Stimulated activated CD4-positive, alpha-beta T cell treated with anti-CD3 and anti-CD28 coated beads, Interleukin-4, amount 100 ng/mL, for 48 hours (primary cell): ENCODE results near the gene CHP1.
"Not testable (repeated sequence)": the region's sequence is repeated elsewhere in the genome, so short reads cannot be mapped to it uniquely, and the experiment has no call there.

Experiments used
- DNase-seq, 2 donors: peaks; one replicate each; pipeline ENCODE4 v3.0.0-alpha.2; 2020; ENCODE audit warnings: low read depth in 2 of 2

The CHP1 gene

GRCh38 chr15:41256577-41257038 lies 25.5 kb downstream of the CHP1 start:
- DNase-seq = no peak

DNA sequence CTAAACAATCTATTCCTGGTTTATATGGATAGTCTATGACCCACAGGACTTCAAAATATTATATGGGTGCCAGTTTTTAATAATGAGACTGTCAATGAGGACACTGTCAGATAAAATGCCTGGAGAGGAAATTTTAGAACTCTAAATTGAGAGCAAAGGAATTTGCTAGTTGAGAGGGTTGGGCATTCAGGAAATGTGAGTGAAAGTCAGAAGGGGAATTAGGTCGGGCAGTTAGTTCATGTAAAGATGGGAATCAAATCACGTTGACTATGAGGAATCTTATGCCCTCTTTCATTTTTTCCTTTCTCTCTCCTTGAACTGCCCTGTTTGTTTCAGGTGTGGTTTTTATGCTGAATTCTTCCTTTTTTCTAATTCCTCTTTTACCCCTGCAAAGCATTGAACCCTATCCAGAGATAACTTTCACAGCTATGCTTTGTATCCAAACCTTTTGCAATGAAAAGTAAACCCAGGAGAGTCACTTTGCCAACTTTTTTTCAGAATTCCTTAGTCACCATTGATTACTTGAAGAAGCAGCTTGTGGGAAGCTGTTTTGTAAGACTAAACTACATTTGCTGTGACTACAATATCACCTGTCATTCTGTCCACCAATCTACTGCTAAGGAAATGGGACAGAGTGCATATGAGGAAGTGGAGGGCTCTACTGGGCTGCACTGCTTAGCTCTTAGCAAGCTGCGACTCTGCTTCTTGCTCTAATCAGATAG lies 27.8 kb downstream of the CHP1 start:
- no peak for DNase-seq

DNA sequence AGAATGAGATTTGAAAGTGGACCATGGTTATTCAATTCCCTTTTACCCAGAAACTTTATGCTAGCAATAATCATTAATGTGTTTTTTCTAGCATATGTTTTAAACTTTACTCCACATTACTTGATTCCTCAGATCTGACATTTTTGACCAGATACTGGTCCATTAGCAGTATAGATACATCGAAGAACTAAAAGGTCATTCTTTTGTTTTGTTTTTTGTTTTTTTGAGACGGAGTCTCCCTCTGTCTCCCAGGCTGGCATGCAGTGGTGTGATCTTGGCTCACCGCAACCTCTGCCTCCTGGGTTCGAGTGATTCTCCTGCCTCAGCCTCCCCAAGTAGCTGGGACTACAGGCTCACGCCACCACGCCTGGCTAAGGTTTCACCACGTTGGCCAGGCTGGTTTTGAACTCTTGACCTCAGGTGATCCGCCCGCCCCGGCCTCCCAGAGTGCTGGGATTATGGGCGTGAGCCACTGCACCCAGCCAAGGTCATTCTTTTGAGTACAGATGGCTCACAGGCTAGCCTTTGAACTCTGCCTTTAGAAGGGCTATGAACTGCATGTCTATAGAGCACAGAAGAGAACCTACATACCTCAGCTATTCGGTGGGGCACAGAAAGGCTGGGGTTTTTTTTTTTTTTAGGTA lies 28.6 kb downstream of the CHP1 start:
- DNase-seq = no peak

DNA sequence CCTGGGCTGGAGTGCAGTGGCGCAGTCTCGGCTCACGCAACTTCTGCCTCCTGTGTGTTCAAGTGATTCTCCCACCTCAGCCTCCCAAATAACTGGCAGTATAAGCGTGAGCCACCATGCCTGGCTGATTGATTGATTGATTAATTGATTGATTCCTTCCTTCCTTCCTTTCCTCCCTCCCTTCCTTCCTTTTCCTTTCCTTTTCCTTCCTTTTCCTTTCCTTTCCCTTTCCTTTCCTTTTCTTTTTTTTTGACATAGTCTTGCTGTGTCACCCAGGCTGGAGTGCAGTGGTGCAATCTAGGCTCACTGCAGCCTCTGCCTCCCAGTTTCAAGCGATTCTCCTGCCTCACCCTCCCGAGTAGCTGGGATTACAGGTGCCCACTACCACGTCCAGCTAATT lies 29.9 kb downstream of the CHP1 start:
- not testable (repeated sequence) for DNase-seq

GRCh38 chr15:41262571-41262970 lies 31.5 kb downstream of the CHP1 start:
- DNase-seq = no peak

DNA sequence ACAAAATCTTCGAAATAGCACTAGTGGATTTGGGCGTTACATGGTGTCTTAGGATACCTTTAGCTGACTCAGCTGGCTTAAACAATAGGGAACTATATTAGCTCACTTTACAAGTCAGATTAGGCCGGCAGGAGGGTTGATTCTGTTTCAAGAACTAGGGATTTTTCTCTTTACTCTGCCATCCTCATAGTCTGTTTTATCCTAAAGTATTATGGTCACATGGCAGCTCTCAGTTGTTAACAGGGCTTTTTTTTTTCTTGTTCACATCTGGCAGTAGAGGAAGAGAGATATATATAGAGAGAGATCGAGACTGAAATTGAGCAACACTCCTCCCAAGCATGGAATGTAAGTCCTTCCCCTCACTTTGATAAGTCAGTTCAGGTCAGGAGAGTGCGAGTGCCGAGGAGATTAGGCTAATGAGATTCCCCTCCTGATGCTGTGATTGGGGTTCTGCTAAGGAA lies 32.9 kb downstream of the CHP1 start:
- DNase-seq = no peak

DNA sequence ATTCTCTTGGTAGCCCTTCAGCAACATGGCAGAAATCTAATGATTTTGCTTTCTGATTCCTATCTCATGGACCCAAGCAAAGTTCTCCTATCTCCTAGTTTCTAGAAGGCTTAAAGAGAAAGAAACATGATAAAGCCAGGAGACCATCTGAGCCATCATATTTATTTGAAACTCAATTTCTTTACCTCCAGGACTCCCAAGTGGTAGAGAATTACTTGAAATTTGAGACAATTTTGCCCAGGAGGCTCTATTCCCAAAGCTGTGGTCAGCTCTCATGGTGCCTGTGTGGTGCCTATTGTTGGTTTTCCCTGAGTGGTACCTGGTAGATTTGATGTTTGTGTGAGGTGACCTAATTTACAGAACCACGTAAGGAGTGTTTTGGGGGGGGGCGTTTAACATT lies 38.8 kb downstream of the CHP1 start:
- DNase-seq = no peak

DNA sequence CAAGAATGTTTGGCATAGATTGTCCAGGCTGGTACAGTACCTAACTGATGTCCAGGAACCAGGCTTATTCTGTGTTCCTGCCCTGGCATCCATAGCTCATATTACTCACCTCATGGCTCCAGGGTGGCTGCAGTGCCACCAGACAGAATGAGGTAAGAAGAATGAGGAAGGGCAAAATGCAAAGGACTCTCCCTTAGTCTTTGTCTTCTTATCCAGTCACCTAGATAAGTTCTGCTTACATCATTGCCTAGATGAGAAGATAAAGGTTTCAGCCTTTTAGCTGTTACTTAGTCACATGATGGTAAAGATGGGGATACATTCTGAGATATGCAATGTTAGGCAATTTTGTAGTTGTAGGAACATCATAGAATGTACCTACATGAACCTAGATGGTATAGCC lies 45.8 kb downstream of the CHP1 start:
- DNase-seq = no peak

- no peak for DNase-seq
Observed at GRCh38 chr15:41278319-41278718, 47.3 kb downstream of the CHP1 start.

DNA sequence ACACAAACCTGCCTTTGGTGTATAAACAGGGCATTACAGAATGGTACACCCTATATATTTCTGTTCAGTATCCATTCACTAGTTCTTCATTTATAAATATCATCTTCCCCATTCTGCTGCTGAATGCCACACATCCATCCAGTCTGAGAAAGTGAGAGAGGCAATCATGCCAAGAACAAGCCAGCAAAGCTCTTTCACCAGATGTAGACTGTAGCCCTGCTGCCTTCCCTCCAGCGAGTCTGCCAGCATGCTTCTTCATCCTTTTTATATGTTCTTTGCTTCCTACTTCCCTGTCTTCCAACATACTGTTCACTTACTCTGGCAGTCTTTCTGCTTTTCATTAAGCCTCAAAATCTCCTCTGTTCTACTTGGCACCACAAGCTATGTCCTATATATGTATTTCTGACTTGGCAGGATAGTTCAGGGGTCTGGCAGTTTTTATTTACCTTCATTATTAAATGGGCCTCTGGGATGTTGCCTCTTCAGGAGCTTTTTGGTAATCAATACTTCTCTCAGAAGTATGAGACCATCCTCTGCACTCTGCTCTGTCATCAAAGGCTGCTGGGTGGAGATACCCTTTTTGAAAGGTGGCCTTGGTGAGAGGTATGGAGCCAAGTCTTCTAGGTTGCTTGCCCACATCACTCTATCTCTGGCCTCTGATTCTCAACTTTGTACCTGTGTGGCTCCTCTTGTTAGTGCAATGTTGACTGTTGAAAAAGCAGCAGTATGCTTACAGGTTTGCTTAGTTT lies 48.6 kb downstream of the CHP1 start:
- DNase-seq = no peak

GRCh38 chr15:41281236-41281635 lies 50.2 kb downstream of the CHP1 start:
- DNase-seq = no peak

GRCh38 chr15:41282436-41282835 lies 51.4 kb downstream of the CHP1 start:
- DNase-seq = not testable (repeated sequence)

GRCh38 chr15:41282980-41283652 lies 52.0 kb downstream of the CHP1 start:
- DNase-seq = not testable (repeated sequence)

DNA sequence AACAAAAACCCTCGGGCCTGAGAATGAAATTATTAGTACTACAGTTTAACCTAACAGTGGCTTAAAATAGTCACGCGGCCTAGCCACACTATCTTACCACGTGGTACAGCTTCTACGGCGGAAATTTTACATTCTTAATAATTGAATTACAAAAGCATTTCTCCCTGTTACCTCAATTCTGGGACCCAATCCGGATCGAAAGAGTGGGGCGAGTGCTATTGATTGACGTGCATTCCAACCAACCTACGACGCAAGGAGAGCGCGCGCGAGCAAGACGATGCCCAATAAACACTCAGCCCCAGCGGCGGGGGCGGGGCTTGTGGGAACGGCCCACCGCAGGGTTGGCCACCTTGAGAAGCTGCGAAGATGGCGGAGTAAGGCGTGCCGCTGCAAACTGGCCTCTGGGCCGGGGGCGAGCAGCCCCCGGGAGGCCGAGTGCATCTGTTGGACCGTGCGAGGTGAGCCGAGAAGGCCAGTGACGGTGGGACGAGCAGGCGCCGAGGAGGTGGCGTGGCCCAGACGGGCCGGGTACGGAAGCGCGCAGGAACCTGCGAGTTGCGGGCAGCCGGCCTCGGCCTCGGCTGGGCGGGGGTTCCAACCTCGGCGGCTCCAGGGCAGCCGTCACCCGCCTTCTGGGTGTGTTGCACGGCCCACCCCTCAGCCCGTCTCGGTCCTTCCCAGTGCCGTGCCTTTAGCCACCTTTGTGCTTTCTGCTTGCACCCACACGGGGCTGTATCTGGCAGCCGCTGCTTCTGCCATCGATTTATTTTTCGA lies 52.8 kb downstream of the CHP1 start:
- DNase-seq = peak; percentile 96 to 98

GRCh38 chr15:41284427-41285177 lies 53.5 kb downstream of the CHP1 start:
- DNase-seq = no peak

- DNase-seq = no peak
Observed at GRCh38 chr15:41285285-41285684, 54.2 kb downstream of the CHP1 start.

- DNase-seq = no peak
Observed at GRCh38 chr15:41286665-41287333, 55.7 kb downstream of the CHP1 start.

DNA sequence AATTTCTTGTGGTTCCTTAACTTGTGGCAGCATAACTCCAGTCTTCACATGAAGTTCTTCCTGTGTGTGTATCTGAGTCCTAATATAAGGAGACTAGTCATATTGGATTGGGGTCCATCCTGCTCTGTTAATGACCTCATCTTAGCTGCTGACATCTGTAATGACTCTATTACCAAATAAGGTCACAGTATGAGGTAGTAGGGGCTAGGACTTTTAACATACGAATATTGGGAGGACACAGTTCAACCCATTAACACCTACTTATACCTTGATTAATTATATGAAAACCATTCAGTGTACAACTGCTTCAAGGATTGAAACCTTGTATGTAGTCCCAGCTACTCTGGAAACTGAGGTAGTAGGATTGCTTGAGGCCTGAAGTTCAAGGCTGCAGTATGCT lies 57.4 kb downstream of the CHP1 start:
- no peak for DNase-seq

DNA sequence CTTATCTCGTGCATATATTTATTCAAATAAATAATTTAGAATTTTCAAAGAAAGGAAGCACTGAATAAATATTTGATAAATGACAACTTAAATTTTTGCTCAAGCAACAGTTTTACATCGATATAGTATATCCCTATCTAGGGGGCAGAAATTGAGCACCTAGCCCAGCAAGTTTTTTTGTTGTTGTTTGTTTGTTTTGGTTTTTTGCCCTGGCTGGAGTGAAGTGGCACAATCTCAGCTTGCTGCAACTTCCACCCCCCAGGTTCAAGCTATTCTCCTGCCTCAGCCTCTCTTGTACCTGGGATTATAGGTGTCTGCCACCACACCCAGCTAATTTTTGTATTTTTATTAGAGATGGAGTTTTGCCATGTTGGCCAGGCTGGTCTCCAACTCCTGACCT lies 58.9 kb downstream of the CHP1 start:
- DNase-seq = no peak

DNA sequence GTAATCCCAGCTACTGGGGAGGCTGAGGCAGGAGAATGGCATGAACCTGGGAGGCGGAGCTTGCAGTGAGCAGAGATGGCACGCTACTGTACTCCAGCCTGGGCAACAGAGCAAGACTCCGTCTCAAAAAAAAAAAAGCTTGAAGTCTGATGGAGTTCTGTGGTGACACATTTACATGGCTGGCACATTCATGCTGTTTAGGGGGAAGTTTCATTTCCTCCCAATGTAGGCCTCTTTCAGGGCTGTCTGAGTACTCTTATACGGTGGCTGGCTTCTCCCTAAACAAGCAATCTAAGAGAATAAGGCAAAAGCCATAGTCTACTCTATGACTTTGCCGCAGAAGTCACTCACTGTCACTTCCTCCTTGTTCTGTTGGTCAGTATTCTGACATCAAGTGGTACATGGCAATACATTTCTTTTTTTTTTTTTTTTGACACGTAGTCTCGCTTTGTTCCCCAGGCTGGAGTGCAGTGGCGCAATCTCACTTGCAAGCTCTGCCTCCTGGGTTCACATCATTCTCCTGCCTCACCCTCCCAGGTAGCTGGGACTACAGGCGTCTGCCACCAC lies 60.1 kb downstream of the CHP1 start:
- no peak for DNase-seq
